CD14-positive monocyte (primary cell): ENCODE results near the gene CLK3. TPM values are rescaled to one million over a fixed set of nuclear protein-coding genes. Genes with fewer than 3 reads are reported as not detected.

ENCODE experiments used
- DNase-seq, 3 donors: peaks; one replicate each; pipeline ENCODE4 v3.0.0-alpha.2; 2011 to 2022
- H2AFZ ChIP-seq: 2 replicates; pipeline ENCODE4 v1.6.0; 2012; ENCODE audit warnings: mild to moderate bottlenecking, low read depth, low read length, inconsistent platforms; ENCODE audit not compliant: insufficient read depth, poor library complexity, severe bottlenecking
- H3K27ac ChIP-seq, 2 donors: 1 replicate in 1 of 2; 2 replicates in 1 of 2; pipeline ENCODE4 v1.5.1; 2012 to 2013; ENCODE audit warnings: low read length in 2 of 2, control low read depth in 1 of 2, inconsistent platforms in 1 of 2, low read depth in 1 of 2, mild to moderate bottlenecking in 1 of 2
- H3K27me3 ChIP-seq, 2 donors: one replicate each; pipeline versions ENCODE4 v1.6.0 to v1.6.1; 2011 to 2013; ENCODE audit warnings: low read length in 2 of 2; ENCODE audit not compliant: control insufficient read depth in 2 of 2, insufficient read depth in 2 of 2
- H3K36me3 ChIP-seq, 2 donors: replicated peaks in 1 of 2; 1 replicate in 1 of 2; 2 replicates in 1 of 2; pipeline versions ENCODE4 v1.5.1 to v1.6.1; 2012 to 2013; ENCODE audit warnings: low read length in 2 of 2, control low read depth in 1 of 2, inconsistent platforms in 1 of 2, mild to moderate bottlenecking in 1 of 2; ENCODE audit not compliant: insufficient read depth in 2 of 2, control insufficient read depth in 1 of 2
- H3K4me1 ChIP-seq, 2 donors: 1 replicate in 1 of 2; 2 replicates in 1 of 2; pipeline versions ENCODE4 v1.5.1 to v1.6.1; 2012 to 2013; ENCODE audit warnings: low read length in 2 of 2, control low read depth in 1 of 2, inconsistent platforms in 1 of 2, mild to moderate bottlenecking in 1 of 2, moderate library complexity in 1 of 2; ENCODE audit not compliant: insufficient read depth in 2 of 2, control insufficient read depth in 1 of 2
- H3K4me2 ChIP-seq: replicated peaks from 2 replicates; pipeline ENCODE3; 2012; ENCODE audit warnings: low read length, moderate library complexity, mild to moderate bottlenecking; ENCODE audit not compliant: poor library complexity, severe bottlenecking; ENCODE audit errors: extremely low read depth
- H3K4me3 ChIP-seq, 3 experiments: fragments of 200-600 bp in 1 of 3; sonication (generic) in 1 of 3; replicated peaks in 1 of 3; 1 replicate in 2 of 3; 2 replicates in 1 of 3; pipeline ENCODE4 v1.5.1; 2011 to 2013; ENCODE audit warnings: low read length in 3 of 3, mild to moderate bottlenecking in 3 of 3, control low read depth in 2 of 3, low read depth in 2 of 3, inconsistent platforms in 1 of 3, moderate library complexity in 1 of 3
- H3K79me2 ChIP-seq: 2 replicates; pipeline ENCODE4 v1.6.0; 2012; ENCODE audit warnings: mild to moderate bottlenecking, control low read depth, inconsistent platforms, low read length, moderate library complexity; ENCODE audit not compliant: insufficient read depth
- H3K9ac ChIP-seq: 2 replicates; pipeline ENCODE4 v1.6.0; 2017; ENCODE audit warnings: low read length, mild to moderate bottlenecking; ENCODE audit not compliant: insufficient read depth, poor library complexity, severe bottlenecking
- H3K9me3 ChIP-seq, 2 donors: replicated peaks in 1 of 2; 1 replicate in 1 of 2; 2 replicates in 1 of 2; pipeline versions ENCODE4 v1.5.1 to v1.6.1; 2012 to 2013; ENCODE audit warnings: low read length in 2 of 2, control low read depth in 1 of 2; ENCODE audit not compliant: control insufficient read depth in 1 of 2, insufficient read depth in 1 of 2
- H4K20me1 ChIP-seq: 2 replicates; pipeline ENCODE4 v1.6.0; 2012; ENCODE audit warnings: mild to moderate bottlenecking, low read length, control low read depth, moderate library complexity; ENCODE audit not compliant: insufficient read depth
- H3K27ac Mint-ChIP-seq, 7 donors: one replicate each; pipeline ENCODE4 v1.8.0; 2020; ENCODE audit warnings: mild to moderate bottlenecking in 7 of 7, mixed read lengths in 7 of 7, moderate library complexity in 6 of 7, inconsistent platforms in 2 of 7
- H3K27me3 Mint-ChIP-seq, 3 donors: one replicate each; pipeline ENCODE4 v1.8.0; 2021 to 2022; ENCODE audit warnings: low read depth in 3 of 3, mild to moderate bottlenecking in 3 of 3, mixed read lengths in 3 of 3, moderate library complexity in 3 of 3, inconsistent platforms in 1 of 3
- H3K36me3 Mint-ChIP-seq, 2 donors: one replicate each; pipeline ENCODE4 v1.8.0; 2020; ENCODE audit warnings: mixed read lengths in 2 of 2, inconsistent platforms in 1 of 2, mild to moderate bottlenecking in 1 of 2
- H3K4me1 Mint-ChIP-seq: one replicate; pipeline ENCODE4 v1.8.0; 2020; ENCODE audit warnings: mild to moderate bottlenecking, mixed read lengths
- H3K4me3 Mint-ChIP-seq, 2 donors: one replicate each; pipeline ENCODE4 v1.8.0; 2020; ENCODE audit warnings: mild to moderate bottlenecking in 2 of 2, mixed read lengths in 2 of 2, moderate library complexity in 1 of 2
- H3K9me3 Mint-ChIP-seq, 7 donors: one replicate each; pipeline ENCODE4 v1.8.0; 2020 to 2022; ENCODE audit warnings: mixed read lengths in 7 of 7, mild to moderate bottlenecking in 6 of 7, moderate library complexity in 6 of 7, inconsistent platforms in 2 of 7
- WGBS: methylation state at CpG from one replicate; pipeline ENCODE4 v1.1.5; 2013; ENCODE audit warnings: missing lambda C conversion rate; ENCODE audit not compliant: insufficient coverage; 5-methylcytosine and 5-hydroxymethylcytosine counted together
- intact Hi-C, 2 donors: fragments of 100-400 bp; cut with micrococcal nuclease; formaldehyde crosslinking; loops; one replicate each; pipeline versions ENCODE4 v1.15.0 to v1.15.1; 2023
- polyA plus RNA-seq, 3 donors: library from polyadenylated mRNA; depleted of rRNA in 1 of 3; unstranded in 2 of 3; stranded (reverse) in 1 of 3; fragments of 300-500 nt in 2 of 3; fragments of >200 nt in 1 of 3; fragmentation: Illumina TruSeq in 2 of 3; gene quantifications; 1 replicate in 2 of 3; 2 replicates in 1 of 3; pipeline ENCODE4 v1.2.3, GENCODE V29; 2012 to 2021
- TF ChIP-seq, protein P1 (sequence below): fragments of 200-600 bp; IDR thresholded peaks from one replicate; pipeline ENCODE4 v1.8.0; 2022; ENCODE audit warnings: antibody characterized with exemption, mild to moderate bottlenecking

CLK3 gene
- polyA plus RNA-seq, 3 donors, result 27.6 to 354 (median 33.2) TPM

DNA sequence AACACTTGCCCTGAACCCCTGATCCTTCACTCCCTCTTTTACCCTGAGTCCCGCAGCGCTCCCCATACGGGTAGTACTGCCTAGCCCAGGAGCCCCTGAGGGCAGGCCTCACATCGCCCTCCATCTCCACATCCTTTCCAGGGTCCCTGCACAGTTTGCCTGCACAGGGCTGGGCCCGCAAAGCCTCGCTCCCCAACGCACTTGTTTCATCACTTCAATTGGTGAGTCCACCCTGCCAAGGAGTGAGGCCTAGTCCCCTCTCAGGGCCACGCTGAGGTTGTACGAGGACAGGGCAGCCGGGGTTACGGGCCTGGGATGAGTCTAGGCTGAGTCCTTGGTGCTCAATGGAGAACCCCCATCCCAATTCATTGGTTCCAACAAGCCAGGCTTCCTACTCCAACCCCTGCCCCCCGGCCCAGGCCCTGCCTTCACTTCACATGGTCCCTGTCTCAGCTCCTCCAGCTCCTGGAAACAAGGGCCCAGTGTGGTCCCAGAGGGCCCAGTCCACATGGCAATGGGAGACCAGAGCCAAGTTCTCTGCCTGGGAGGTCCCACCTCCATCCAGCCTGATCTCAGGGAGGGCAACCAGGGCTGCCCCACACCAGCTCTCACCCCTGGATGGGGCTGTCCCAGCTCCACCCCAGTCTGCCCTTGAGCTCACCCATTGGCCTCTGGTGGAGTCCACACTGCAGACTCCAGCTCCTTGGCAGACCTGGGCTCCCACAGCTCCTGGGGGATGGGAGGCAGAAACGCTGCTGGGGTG, 12.4 kb upstream of the CLK3 start:
- intact Hi-C loops, result no loop called here
- Histone ChIP-seq H3K9ac (no peak overlapping the region), H4K20me1 (no peaks in the 10 kb centered on the region), H3K27me3 (no peaks in the 10 kb centered on the region), H3K36me3 (no peaks in the 10 kb centered on the region), H3K4me1 (peaks cover 9 to 17% of the 10 kb centered on the region in 2 donors), H3K4me3 (no peak overlapping the region), H3K27ac (no peak overlapping the region), H2AFZ (no peak overlapping the region), H3K9me3 (no peaks in the 10 kb centered on the region), H3K79me2 (peaks cover 4% of the 10 kb centered on the region), H3K4me2 (no peak overlapping the region)
- WGBS, result 96% methylated on average over 11 of the region's 13 CpGs
- Mint-ChIP-seq H3K4me3 (no peak overlapping the region), H3K36me3 (peaks cover 0 to 4% of the 10 kb centered on the region in 2 donors), H3K27me3 (peaks cover 0 to 4% (median 2%) of the 10 kb centered on the region in 3 donors), H3K9me3 (peaks cover 0 to 1% (median 0%) of the 10 kb centered on the region in 7 donors), H3K4me1 (peaks cover 11% of the 10 kb centered on the region), H3K27ac (peak overlapping the region in 1 of 7 donors; percentile 11)
- TF ChIP-seq, protein P1, sequence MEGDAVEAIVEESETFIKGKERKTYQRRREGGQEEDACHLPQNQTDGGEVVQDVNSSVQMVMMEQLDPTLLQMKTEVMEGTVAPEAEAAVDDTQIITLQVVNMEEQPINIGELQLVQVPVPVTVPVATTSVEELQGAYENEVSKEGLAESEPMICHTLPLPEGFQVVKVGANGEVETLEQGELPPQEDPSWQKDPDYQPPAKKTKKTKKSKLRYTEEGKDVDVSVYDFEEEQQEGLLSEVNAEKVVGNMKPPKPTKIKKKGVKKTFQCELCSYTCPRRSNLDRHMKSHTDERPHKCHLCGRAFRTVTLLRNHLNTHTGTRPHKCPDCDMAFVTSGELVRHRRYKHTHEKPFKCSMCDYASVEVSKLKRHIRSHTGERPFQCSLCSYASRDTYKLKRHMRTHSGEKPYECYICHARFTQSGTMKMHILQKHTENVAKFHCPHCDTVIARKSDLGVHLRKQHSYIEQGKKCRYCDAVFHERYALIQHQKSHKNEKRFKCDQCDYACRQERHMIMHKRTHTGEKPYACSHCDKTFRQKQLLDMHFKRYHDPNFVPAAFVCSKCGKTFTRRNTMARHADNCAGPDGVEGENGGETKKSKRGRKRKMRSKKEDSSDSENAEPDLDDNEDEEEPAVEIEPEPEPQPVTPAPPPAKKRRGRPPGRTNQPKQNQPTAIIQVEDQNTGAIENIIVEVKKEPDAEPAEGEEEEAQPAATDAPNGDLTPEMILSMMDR, result no peak
- no peak for DNase-seq

DNA sequence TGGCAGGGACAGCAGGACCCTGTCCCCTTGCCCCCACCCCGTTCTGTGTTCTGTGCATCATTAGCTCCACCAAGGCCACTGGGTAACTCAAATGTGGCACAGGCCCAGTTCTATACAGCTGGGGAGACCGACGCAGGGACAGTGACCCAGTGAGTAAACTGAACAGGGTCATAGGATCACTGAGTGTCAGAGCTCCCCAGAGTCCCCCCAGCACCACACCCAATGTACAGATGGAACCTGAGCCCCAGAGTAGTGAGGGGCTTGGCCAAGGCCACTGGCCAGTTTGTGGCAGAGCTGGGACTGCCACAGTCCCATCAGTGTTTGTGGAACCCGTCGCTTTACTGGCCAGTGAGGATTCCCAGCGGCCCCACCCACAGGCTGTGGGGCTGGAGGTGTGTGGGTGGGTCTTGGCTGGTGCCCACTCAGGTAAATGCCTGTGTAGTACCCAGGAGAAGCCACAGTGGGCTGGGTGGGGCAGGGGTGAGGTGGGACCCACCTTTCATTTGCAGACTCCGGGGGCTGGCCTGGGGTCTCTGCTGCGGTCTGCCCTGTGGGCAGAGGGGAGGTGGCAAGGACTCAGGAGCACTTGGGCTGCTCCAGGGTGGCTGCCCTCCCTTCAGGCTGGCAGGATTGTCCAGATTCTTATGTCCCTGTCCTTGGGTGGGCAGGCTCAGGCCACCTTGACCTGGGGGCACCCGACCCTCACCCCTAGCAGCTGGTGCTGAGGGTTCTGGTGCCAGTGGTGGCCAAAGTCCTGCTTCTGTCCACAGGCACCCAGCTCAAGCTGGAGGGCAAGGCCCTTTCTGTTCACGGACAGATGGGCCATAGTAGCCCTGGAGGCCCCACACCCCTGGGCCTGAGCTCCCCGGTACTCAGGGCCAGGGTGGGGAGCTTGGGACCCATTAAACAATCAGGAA, 11.6 kb upstream of the CLK3 start:
- H3K4me3 Mint-ChIP-seq, result no peak overlapping the region
- WGBS, result 84% methylated on average over 9 of the region's 11 CpGs
- H3K27ac Mint-ChIP-seq, result no peak overlapping the region
- Histone ChIP-seq H2AFZ (no peak overlapping the region), H3K36me3 (no peaks in the 10 kb centered on the region), H3K9ac (no peak overlapping the region), H3K27me3 (no peaks in the 10 kb centered on the region), H3K4me3 (no peak overlapping the region), H3K4me1 (peaks cover 5 to 11% of the 10 kb centered on the region in 2 donors), H3K9me3 (no peaks in the 10 kb centered on the region), H4K20me1 (no peaks in the 10 kb centered on the region), H3K4me2 (no peak overlapping the region), H3K27ac (no peak overlapping the region), H3K79me2 (peaks cover 2% of the 10 kb centered on the region)
- peaks cover 5% of the 10 kb centered on the region for H3K4me1 Mint-ChIP-seq
- no peak for DNase-seq
- peaks cover 0 to 4% of the 10 kb centered on the region in 2 donors for H3K36me3 Mint-ChIP-seq
- TF ChIP-seq, protein P1, result no peak
- H3K9me3 Mint-ChIP-seq, result peaks cover 0 to 1% (median 0%) of the 10 kb centered on the region in 7 donors
- H3K27me3 Mint-ChIP-seq, result peaks cover 0 to 5% (median 3%) of the 10 kb centered on the region in 3 donors
- intact Hi-C loops, result no loop called here
